NCI-H1436 (cell line): Measurements from ENCODE around the gene HOXD8.
A peak's percentile ranks its signal among the peaks of the same experiment; 100 is the strongest.

Experiments used
- DNase-seq: peaks from one replicate; lab custom pipeline; 2025; lab: John Stamatoyannopoulos, UW

HOXD8 gene

GRCh38 chr2:176103742-176104315 is 25.7 kb upstream of the HOXD8 start:
- DNase-seq, result no peak

DNA sequence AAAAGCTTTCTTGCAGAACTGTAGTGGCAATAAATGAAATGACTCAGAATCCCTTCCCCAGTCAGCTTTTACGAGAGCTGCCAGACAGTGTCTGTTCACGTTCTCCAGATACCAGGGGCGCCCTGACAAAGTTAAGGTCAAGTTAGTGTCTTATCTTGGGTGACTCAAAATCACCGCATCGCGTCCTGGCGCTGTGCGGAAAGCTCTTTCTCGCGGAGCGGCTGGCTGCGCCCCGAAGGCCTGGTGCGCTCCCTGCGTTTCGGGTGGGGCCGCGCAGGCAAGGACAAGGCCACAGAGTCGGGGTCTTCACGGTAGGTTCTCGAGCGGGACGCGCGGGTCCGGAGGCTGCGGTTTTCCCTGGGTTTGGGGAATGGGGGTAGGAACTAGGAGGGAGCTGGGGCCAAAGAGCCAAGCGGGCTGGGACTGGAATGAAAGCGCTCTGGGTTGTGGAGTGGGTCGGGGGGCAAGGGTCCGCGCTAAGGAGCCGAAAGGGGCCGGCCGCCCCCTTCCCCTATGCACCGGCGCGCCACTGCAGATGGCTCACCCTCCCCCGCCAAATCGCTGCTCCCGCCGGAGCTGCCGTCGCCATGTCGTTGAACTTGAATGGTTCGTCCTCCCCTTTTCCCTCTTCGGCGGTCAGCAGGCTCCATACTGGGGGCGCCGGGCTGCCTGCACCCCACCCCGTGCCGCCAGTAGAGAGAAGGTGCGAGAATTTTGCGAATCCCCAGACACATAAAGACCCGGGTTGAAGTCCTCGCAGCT is 25.0 kb upstream of the HOXD8 start:
- no peak for DNase-seq

- DNase-seq, result no peak
These were observed 24.3 kb upstream of the HOXD8 start for GRCh38 chr2:176105078-176105729.

DNA sequence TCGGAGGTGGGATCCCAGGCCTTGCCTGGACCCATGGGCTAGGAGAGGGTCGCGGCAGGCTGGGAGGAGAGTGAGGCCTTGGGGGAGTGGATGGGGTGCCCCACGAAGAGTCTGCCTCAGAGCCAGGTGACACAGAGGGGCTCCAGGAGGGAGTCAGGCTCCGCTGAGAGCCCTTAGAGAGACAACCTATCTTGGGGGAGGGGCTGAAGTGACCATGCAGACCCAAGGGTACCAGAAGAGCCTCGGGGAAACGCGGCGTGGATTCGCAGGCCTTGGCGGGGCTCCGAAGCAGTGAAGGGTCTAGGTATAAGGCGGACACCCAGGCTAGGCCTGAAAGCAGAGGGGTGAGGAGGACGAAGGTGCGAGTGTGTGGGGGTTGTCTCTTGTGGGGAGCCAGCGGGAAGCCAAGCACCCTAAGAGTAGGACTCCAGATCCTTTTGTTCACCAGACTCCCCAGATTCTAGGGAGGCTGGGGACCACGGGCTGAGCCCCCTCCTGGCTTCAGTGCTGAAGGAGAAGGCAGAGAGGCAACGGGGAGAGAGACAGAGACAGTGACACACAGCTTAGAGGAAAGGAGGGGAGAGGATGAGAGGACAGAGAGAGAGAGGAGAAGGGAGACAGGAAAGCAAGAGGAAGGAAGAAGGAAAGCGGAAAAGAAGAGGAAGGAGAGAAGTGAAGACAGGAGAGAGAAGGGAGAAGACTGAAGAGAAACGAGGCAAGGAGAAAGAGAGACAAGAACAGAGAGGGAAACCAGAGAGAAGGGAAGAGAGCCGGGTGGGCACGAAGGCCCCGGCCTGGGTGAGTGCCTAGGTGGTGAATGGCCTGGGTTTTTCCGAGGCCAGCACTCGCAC is 23.6 kb upstream of the HOXD8 start:
- DNase-seq, result no peak

DNA sequence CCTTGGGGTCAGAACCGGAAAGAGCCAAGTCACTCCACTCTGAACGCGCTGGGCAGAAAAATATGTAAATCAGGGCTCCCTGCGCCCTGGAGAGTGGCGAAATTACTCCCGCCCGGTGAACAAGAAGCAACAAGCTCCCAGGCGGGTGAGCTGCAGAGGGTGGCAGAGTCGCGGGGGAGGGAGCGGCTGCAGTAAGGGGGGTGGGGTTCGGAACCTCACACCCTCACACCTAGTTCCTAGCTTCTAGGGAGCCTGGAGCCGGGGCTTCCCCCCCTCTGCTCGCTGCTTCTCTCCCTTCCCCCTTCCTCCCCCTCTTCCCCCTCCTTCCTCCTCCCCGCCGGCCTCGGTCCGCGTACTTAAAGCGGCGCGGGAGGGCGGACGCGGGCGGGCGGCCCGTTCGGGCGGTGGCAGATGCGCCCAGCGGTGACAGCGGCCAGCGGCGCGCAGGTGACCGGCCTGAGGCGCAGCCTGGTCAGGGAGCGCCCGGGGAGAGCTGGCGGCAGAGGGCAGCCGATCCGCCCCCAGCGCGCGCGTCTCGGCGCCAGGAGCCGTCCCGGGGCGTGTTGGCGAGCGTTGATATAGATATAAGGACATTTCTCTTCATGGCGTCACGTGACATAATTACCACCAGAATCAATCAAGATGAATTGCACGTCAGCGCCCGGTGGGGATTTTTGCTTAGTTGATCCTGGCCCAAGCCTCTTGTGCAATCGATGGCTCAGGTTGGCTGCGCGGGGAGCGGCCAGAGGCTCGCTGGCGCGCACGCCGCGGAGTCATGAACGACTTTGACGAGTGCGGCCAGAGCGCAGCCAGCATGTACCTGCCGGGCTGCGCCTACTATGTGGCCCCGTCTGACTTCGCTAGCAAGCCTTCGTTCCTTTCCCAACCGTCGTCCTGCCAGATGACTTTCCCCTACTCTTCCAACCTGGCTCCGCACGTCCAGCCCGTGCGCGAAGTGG is 22.6 kb upstream of the HOXD8 start, which contains the start of gene HOXD11:
Gene HOXD11 (plus strand): TSS at position 700 of the 959 bp plus-strand sequence. CDS start 76 bp downstream, at position 776.
- peak; percentile 71 for DNase-seq

DNA sequence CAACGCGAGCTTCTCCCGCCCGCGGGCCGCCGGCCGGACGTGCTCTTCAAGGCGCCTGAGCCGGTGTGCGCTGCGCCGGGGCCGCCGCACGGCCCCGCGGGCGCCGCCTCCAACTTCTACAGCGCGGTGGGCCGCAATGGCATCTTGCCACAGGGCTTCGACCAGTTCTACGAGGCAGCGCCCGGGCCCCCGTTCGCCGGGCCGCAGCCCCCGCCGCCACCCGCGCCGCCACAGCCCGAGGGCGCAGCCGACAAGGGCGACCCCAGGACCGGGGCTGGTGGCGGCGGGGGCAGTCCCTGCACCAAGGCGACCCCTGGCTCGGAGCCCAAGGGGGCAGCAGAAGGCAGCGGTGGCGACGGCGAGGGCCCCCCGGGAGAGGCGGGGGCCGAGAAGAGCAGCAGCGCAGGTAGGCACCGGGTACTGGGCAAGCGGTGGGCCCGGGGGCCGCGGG is 21.7 kb upstream of the HOXD8 start:
- DNase-seq, result no peak

GRCh38 chr2:176109192-176109901 is 20.2 kb upstream of the HOXD8 start:
- no peak for DNase-seq

DNA sequence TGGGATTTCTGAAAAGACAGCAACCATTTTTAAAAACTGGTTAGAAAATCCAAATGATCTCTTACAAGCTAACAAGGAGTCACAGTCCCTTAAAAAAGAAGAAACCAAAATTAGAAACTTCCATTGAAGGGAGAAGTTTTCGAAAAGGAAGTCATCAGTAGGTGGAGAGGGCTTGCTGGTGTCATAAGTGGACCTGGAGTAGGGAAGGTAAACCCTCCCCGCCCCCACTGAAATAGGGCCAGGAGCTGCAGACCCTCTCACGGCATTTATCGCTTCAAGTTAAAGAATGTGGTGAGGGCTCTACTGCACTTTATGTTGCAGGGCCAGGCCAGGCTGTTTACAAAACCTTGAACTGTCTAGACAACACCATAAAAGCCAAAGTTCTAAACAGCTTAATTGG is 19.6 kb upstream of the HOXD8 start:
- DNase-seq, result no peak

DNA sequence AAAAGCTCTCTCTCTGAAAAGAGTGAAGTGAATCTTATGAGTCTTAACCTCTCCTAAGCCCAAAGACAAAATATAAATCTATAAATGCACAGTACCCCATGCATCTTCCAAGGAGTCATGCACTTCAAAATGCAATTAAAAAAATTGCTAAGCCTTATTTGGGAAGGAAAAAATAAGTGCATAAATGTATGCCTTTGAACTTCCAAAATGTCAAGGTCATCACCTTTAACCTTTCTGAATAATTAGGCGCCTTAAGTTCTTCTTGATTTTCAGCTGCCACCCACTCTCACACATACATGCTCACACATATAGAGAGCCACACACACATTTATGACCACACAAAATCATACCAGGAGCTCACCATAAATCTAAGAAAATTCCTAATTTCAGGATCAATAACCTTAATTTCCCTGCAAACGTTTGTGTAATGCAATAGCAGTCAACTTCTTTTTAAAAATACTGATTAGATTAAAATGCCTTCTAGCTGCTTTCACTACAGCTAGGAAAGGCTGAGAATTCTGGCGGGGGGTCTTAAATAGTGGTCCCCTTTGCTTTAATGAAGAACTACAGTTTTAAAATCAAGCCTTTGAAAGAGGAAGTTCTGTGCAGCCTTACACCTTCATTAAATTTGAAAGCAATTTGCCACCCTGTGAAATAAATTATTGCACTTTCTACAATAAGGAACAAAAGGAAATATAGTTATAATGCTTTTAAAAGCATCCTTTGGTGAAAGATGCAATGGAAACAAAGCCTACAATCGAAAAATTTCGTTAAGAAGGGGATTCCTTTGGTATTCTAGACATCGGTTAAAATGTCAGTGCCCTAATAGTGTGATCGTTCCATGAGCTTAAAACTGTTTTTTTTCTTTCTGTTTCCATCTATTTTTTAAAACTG is 18.8 kb upstream of the HOXD8 start:
- DNase-seq, result no peak

DNA sequence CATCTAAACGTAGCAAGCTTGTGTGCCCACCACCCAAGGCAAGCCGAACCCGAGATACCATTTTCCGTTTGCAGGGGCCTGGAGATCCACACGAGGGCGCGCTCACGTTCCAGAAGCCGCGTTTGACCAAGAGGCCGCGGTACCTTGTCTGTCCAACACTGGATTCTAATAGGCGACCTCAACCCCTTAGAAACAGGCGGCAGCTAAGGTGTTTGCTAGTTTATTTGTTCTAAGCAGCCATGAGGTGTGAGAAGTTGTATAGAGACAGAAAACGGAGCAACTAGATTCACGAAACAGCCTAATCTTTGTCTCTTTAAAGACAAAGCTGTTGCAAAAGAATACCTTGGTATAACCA is 18.2 kb upstream of the HOXD8 start:
- DNase-seq, result no peak

GRCh38 chr2:176111846-176112374 is 17.6 kb upstream of the HOXD8 start:
- no peak for DNase-seq

- DNase-seq, result no peak
These were observed 16.9 kb upstream of the HOXD8 start for GRCh38 chr2:176112375-176113302.

DNA sequence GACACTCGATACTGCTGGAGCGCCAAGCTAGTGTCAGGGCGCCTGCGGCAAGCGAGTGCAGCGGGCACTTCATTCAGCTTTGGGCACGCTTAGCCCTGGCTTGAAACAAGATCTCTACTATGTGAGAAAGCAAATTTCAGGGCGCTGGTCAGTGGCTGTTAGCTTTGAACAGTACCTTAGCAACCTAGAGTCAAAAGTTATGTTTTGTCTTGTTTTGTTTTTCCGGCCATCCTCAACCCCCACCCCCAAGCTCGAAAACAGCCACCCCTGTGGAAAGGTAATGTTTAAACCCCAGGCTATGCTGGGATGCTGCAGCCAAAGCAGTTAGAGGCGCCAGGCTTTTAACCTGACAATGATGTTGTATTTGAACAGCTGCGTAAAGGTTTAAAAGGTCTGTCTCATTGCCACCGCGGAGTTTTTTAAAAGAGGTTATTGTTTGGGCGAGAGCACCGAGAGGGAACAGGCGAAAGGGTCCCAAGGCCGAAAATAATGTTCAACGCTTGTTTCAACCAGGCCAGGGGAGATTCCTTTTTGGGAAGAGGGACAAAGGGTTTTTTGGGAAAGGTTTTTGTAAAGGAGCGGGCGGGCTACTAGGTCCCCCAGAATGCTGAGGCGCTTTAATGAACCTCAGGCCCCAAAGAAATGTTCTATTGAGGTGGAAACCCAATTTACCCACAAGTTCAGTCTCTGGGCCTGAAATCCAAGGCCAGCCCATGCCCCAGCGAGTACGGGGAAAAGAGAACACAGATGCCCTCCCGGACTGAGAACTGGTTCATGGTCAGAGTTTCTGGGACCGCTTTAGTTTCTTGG is 15.2 kb upstream of the HOXD8 start:
- DNase-seq, result peak; percentile 28

DNA sequence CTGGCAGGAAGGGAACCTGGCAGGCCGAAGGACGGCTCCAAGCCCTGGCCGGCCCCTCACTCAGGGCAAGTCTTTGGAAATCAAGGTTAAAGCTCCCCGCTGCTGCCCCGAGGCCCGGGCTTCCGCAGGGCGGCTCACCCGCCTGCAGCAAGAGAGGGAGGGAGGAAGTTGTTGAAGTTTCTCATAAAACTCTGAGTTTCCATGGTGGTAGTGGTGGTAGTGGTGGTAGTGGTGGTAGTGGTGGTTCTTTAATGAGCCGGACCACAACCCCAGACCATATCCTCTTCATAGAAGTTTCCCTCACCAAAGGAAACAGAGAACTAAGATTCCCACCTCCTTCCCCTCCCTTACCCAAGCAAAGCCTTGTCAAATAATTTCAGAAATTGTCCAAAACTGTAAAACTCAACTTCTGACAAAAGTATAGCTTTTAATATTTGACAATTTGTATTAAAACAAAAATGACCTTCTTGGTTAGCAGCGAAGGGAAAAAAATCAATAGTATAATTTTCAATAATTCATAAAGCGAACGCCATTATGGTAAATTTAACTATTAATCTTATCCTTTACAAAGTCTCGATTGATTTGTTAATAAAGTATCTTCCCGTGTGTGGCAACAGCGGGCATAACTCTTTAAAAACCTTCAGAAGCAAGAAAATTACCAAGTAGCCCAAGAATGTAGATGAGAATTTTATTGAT is 14.4 kb upstream of the HOXD8 start:
- DNase-seq, result no peak

GRCh38 chr2:176115883-176116813 is 13.4 kb upstream of the HOXD8 start, which contains the start of gene HOXD10:
Gene HOXD10 (plus strand): TSS chr2:176116778. CDS start chr2:176116834, 56 bp downstream.
- no peak for DNase-seq
